Lower lobe of right lung (tissue), 2 donors: ENCODE results near the gene RAPSN. TPM values are rescaled to one million over a fixed set of nuclear protein-coding genes. Genes with fewer than 3 reads are reported as not detected.
A peak's percentile ranks its signal among the peaks of the same experiment; 100 is the strongest.

Experiments used
- ATAC-seq, 2 donors: fragments of 200-7000 bp; cut with Tn5 transposase; one replicate each; pipeline ENCODE4 v1.9.1; 2020 to 2022; ENCODE audit warnings: mild to moderate bottlenecking in 2 of 2, moderate library complexity in 2 of 2
- DNase-seq: peaks from one replicate; pipeline ENCODE4 v3.0.0-alpha.2; 2020
- H3K27ac ChIP-seq: fragments of 200-600 bp; one replicate; pipeline ENCODE4 v1.8.0; 2022
- H3K27me3 ChIP-seq: fragments of 200-600 bp; one replicate; pipeline ENCODE4 v1.8.0; 2022; ENCODE audit warnings: low read depth
- H3K36me3 ChIP-seq: fragments of 200-600 bp; one replicate; pipeline ENCODE4 v1.8.0; 2022; ENCODE audit warnings: mild to moderate bottlenecking
- H3K4me1 ChIP-seq: fragments of 200-600 bp; one replicate; pipeline ENCODE4 v1.8.0; 2022
- H3K4me3 ChIP-seq: fragments of 200-600 bp; one replicate; pipeline ENCODE4 v1.8.0; 2022; ENCODE audit warnings: mild to moderate bottlenecking
- H3K9me3 ChIP-seq: fragments of 200-600 bp; one replicate; pipeline ENCODE4 v1.8.0; 2022
- CTCF ChIP-seq: fragments of 200-600 bp; IDR thresholded peaks from one replicate; pipeline ENCODE4 v1.8.0; 2022; ENCODE audit warnings: antibody characterized with exemption, mild to moderate bottlenecking
- intact Hi-C: fragments of 100-400 bp; cut with DNase I; formaldehyde crosslinking; loops from one replicate; pipeline ENCODE4 v1.11.0; 2022
- total RNA-seq: library from RNA; stranded (reverse); fragmentation: NEBNext Ultra II Directional; extraction: Animal tissue kit (Norgen Biotek cat#: 25700); gene quantifications from one replicate; pipeline ENCODE4 v1.2.1, GENCODE V29; 2021
- donor health status: DM: no; HTN: yes; CAD: no; lungs with severe emphysema.

RAPSN gene
- total RNA-seq, 1 donor from 2014 or later, result 1.2 TPM

DNA sequence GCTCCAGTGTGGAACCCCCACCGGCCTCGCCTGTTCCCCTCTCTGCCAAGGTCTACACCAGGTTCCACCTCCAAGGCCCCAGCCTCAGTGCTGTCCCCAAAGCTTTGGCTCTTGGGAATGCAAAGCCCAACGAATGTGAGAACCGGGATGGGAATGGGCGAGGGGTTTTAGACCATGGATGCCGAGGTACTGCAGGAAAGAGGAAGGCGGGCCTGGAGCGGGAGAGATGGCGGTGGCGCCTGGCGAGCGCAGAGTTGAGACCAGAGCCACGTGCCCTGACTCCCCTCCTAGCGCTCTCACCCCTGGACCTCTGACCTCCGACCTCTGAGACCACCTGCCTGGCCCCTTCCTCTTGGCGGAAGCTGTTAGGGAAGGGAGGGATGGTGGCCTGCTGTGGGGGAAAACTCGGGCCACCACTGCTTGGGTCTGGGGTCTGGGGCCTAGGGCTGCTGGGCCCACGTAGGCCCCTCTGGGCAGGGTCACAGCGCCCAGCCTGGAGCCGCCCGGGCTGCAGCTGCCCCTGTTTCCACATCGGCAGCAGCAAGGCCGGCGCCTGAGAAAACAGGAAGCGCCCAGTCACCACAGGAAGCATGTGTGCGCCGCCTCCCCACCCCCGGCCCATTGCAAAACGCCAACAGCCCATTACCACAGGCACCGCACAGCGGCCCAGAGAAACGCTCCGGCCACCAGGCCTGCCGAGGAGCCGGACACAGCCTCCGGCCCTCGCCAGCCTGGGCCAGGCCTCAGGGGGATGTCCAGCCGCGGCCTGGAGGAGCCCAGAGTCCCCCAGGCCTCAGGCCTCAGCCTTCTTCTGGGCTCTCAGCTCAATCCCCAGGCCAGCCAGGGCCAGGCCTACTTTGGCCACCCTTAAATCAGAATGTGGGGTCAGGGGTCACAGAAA lies 54.4 kb downstream of the RAPSN start:
- H3K27me3 ChIP-seq, result no peaks in the 10 kb centered on the region
- DNase-seq (peak; percentile 87), ATAC-seq (peak; percentile 70 to 74)
- H3K9me3 ChIP-seq, result no peaks in the 10 kb centered on the region
- H3K27ac ChIP-seq, result peak overlapping the region; percentile 93
- intact Hi-C loops, result no loop called here
- no peaks in the 10 kb centered on the region for H3K36me3 ChIP-seq
- H3K4me3 ChIP-seq, result peak overlapping the region; percentile 40
- H3K4me1 ChIP-seq, result peaks cover 57% of the 10 kb centered on the region
- no peak for TF ChIP-seq CTCF

DNA sequence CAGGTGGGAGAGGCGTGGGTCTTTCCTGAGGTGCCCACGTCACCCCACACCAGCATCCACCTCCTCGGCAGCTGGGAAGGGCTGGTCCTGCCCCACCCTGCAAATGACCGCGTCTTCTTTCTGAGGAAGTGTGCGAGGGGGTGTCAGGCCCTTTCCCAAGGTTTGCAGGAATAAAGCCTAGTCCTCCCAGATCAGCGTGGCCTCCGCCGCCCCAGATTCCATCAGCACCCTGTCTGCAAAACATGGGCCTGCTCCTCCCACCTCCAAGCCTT lies 55.0 kb downstream of the RAPSN start:
- Histone ChIP-seq H3K9me3 (no peaks in the 10 kb centered on the region), H3K27ac (peak overlapping the region; percentile 93), H3K4me3 (peak overlapping the region; percentile 40), H3K27me3 (no peaks in the 10 kb centered on the region), H3K4me1 (peaks cover 57% of the 10 kb centered on the region), H3K36me3 (no peaks in the 10 kb centered on the region)
- peak; percentile 20 to 34 for ATAC-seq
- no peak for TF ChIP-seq CTCF
- DNase-seq, result peak; percentile 80
- intact Hi-C loops, result no loop called here

GRCh38 chr11:47393163-47394049 lies 55.5 kb downstream of the RAPSN start:
- H3K4me1 ChIP-seq, result peaks cover 62% of the 10 kb centered on the region
- H3K36me3 ChIP-seq, result no peaks in the 10 kb centered on the region
- H3K27ac ChIP-seq, result peak overlapping the region; percentile 93
- DNase-seq (peak; percentile 74), ATAC-seq (peak; percentile 9 to 28)
- no peaks in the 10 kb centered on the region for H3K27me3 ChIP-seq
- no peaks in the 10 kb centered on the region for H3K9me3 ChIP-seq
- H3K4me3 ChIP-seq, result peak overlapping the region; percentile 40
- intact Hi-C loops, result no loop called here
- TF ChIP-seq CTCF, result no peak

DNA sequence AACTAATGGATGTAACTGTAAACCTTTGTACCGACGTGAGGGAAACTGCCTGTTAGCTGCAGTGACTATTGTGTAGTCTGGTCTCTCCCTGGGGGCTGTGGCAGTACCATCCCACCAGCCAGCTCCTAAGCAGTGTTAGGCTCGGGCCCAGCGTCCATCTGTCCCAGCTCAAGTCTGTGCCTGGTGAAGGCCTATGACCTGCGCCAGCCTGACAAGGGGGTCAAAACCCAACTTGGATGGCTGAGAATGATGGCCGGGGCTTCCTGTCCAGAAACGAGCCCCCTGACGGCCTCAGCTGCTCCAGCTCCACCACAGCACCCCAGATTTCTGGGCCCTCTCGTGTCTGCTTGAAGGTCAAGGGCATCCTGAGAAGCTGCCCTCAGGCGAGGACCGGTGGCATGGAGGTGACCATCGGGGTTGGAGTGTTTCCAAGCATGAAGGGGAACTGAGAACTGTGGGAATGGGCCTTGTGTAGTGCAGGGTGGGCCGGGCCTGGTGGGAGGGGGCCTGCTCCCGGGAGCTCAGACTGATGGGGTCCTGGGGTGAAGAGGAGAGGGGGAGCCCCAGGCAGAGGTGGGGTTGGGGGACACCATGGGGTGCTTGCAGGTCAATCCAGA lies 56.3 kb downstream of the RAPSN start:
- TF ChIP-seq CTCF, result no peak
- intact Hi-C loops, result no loop called here
- DNase-seq, result no peak

DNA sequence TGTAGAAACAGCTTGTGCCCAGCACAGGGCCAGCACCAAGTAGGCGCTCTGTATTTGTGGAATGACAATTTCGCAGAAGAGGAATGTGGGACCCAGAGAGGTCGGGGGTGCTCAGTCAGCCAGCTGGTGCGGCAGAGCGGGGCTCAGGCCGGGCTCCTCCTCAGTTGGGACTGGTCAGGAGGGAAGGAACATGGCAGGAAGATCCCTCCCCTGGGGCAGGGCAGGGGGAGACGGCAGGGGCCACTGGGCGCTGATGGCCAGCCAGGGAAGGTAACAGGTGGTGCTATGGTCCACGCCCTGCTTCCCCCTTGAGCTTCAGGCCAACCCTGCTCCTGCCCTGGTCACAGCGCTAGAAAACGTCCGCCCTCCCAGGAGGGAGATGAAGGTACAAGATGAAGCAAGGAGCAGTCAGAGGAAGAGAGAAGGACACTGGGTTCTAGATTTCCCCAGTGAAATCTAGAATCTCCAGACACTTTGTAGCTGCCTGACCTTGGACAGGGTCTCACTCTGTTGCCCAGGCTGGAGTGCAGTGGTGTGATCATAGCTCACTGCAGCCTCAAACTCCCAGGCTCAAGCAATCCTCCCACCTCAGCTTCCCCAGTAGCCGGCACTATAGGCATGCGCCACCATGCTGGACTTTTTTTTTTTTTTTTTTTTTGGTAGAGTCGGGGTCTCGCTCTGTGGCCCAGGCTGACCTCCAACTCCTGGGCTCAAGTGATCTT lies 57.1 kb downstream of the RAPSN start:
- ATAC-seq, result no peak
- intact Hi-C loops, result no loop called here
- TF ChIP-seq CTCF, result no peak
- Histone ChIP-seq H3K4me1 (peaks cover 64% of the 10 kb centered on the region), H3K9me3 (no peaks in the 10 kb centered on the region), H3K36me3 (no peaks in the 10 kb centered on the region), H3K4me3 (no peak overlapping the region), H3K27ac (peak overlapping the region; percentile 93), H3K27me3 (no peaks in the 10 kb centered on the region)
- peak; percentile 45 for DNase-seq

More for the DNA sequence above, 56.3 kb downstream of the RAPSN start:
- Histone ChIP-seq H3K4me1 (peaks cover 64% of the 10 kb centered on the region), H3K4me3 (no peak overlapping the region), H3K9me3 (no peaks in the 10 kb centered on the region), H3K36me3 (no peaks in the 10 kb centered on the region), H3K27ac (peak overlapping the region; percentile 93), H3K27me3 (no peaks in the 10 kb centered on the region)
- no peak for ATAC-seq
